Fibroblast of upper back skin (primary cell): ENCODE measurements around the gene RIOK3.
A peak's percentile ranks its signal among the peaks of the same experiment; 100 is the strongest.
"Not testable (repeated sequence)": the region's sequence is repeated elsewhere in the genome, so short reads cannot be mapped to it uniquely, and the experiment has no call there.

Experiments
- DNase-seq: peaks from one replicate; pipeline ENCODE4 v3.0.0-alpha.2; 2013

Gene RIOK3

GRCh38 chr18:23451491-23451890 is 1.6 kb upstream of the RIOK3 start:
- no peak for DNase-seq

GRCh38 chr18:23452347-23452727 is 750 bp upstream of the RIOK3 start:
- DNase-seq: no peak

- peak; percentile 9 for DNase-seq
Measured at GRCh38 chr18:23453680-23454058, 582 bp downstream of the RIOK3 start.

GRCh38 chr18:23456835-23457234 is 3.7 kb downstream of the RIOK3 start:
- DNase-seq: no peak

GRCh38 chr18:23458830-23459529 is 5.9 kb downstream of the RIOK3 start:
- DNase-seq: no peak

- DNase-seq: no peak
Measured at GRCh38 chr18:23459530-23459921, 6.4 kb downstream of the RIOK3 start.

GRCh38 chr18:23460285-23461273 is 7.5 kb downstream of the RIOK3 start:
- DNase-seq: no peak

- peak; percentile 10 for DNase-seq
Measured at GRCh38 chr18:23462876-23463275, 9.8 kb downstream of the RIOK3 start.

GRCh38 chr18:23468753-23469459 is 15.8 kb downstream of the RIOK3 start:
- no peak for DNase-seq

- no peak for DNase-seq
Measured at GRCh38 chr18:23470620-23471387, 17.7 kb downstream of the RIOK3 start.

- no peak for DNase-seq
Measured at GRCh38 chr18:23471486-23471885, 18.4 kb downstream of the RIOK3 start.

GRCh38 chr18:23479829-23480505 is 26.9 kb downstream of the RIOK3 start:
- no peak for DNase-seq

- no peak for DNase-seq
Measured at GRCh38 chr18:23484561-23485182, 31.6 kb downstream of the RIOK3 start.

GRCh38 chr18:23485386-23485785 is 32.3 kb downstream of the RIOK3 start:
- DNase-seq: no peak

- DNase-seq: no peak
Measured at GRCh38 chr18:23487738-23488570, 34.9 kb downstream of the RIOK3 start.

GRCh38 chr18:23489586-23489985 is 36.5 kb downstream of the RIOK3 start:
- DNase-seq: not testable (repeated sequence)

GRCh38 chr18:23493654-23494053 is 40.6 kb downstream of the RIOK3 start:
- DNase-seq: no peak

- no peak for DNase-seq
Measured at GRCh38 chr18:23494992-23495391, 41.9 kb downstream of the RIOK3 start.

GRCh38 chr18:23495723-23496440 is 42.8 kb downstream of the RIOK3 start:
- no peak for DNase-seq

- DNase-seq: no peak
Measured at GRCh38 chr18:23498117-23498516, 45.0 kb downstream of the RIOK3 start.
